GM19463 (cell line): ENCODE results near the gene MLC1.

Experiments used
- ATAC-seq: cut with Tn5 transposase; IDR thresholded peaks from one replicate; pipeline ENCODE4 v1.9.1; 2021; ENCODE audit warnings: mild to moderate bottlenecking, moderate library complexity; ENCODE audit not compliant: unreplicated experiment

MLC1 gene

GRCh38 chr22:50039669-50040443 is 45.4 kb downstream of the MLC1 start:
- no peak for ATAC-seq

- ATAC-seq, result no peak
These were observed 49.1 kb downstream of the MLC1 start for GRCh38 chr22:50035976-50036724.

GRCh38 chr22:50035131-50035881 is 49.9 kb downstream of the MLC1 start:
- ATAC-seq, result no peak

GRCh38 chr22:50034126-50035081 is 50.8 kb downstream of the MLC1 start:
- no peak for ATAC-seq

GRCh38 chr22:50032941-50033601 is 52.2 kb downstream of the MLC1 start:
- no peak for ATAC-seq

GRCh38 chr22:50032109-50032871 is 52.9 kb downstream of the MLC1 start:
- ATAC-seq, result no peak

- no peak for ATAC-seq
These were observed 53.8 kb downstream of the MLC1 start for GRCh38 chr22:50031189-50032091.

GRCh38 chr22:50030297-50031188 is 54.7 kb downstream of the MLC1 start:
- ATAC-seq, result no peak

- no peak for ATAC-seq
These were observed 57.3 kb downstream of the MLC1 start for GRCh38 chr22:50027639-50028537.

- no peak for ATAC-seq
These were observed 59.2 kb downstream of the MLC1 start for GRCh38 chr22:50025993-50026392.

- ATAC-seq, result no peak
These were observed 62.9 kb downstream of the MLC1 start for GRCh38 chr22:50022171-50022819.

GRCh38 chr22:50020606-50021005 is 64.6 kb downstream of the MLC1 start:
- ATAC-seq, result no peak

GRCh38 chr22:50019316-50019715 is 65.9 kb downstream of the MLC1 start:
- ATAC-seq, result no peak

- ATAC-seq, result no peak
These were observed 66.5 kb downstream of the MLC1 start for GRCh38 chr22:50018608-50019285.

- no peak for ATAC-seq
These were observed 67.5 kb downstream of the MLC1 start for GRCh38 chr22:50017701-50018224.
